Osteoblast (primary cell): ENCODE results near the gene PEX6. TPM values are rescaled to one million over a fixed set of nuclear protein-coding genes. Genes with fewer than 3 reads are reported as not detected.
"Not testable (repeated sequence)": the region's sequence is repeated elsewhere in the genome, so short reads cannot be mapped to it uniquely, and the experiment has no call there.

Experiments used
- DNase-seq: peaks from one replicate; pipeline ENCODE4 v3.0.0; 2011; ENCODE audit warnings: low spot score, mixed read lengths; ENCODE audit not compliant: insufficient read length; ENCODE audit errors: missing footprints
- H2AFZ ChIP-seq: 2 replicates; pipeline ENCODE4 v1.6.0; 2011; ENCODE audit warnings: mild to moderate bottlenecking, low read length
- H3K27ac ChIP-seq: 2 replicates; pipeline ENCODE4 v1.5.1; 2011; ENCODE audit warnings: mild to moderate bottlenecking, low read depth, low read length, moderate library complexity
- H3K27me3 ChIP-seq: 2 replicates; pipeline ENCODE4 v1.6.0; 2012; ENCODE audit warnings: mild to moderate bottlenecking, control low read depth, inconsistent platforms, low read length, moderate library complexity; ENCODE audit not compliant: insufficient read depth
- H3K36me3 ChIP-seq: 2 replicates; pipeline ENCODE4 v1.5.1; 2011; ENCODE audit warnings: mild to moderate bottlenecking, low read length, control low read depth, moderate library complexity; ENCODE audit not compliant: insufficient read depth
- H3K4me1 ChIP-seq: 2 replicates; pipeline ENCODE4 v1.5.1; 2011; ENCODE audit warnings: mild to moderate bottlenecking, low read length, control low read depth, moderate library complexity; ENCODE audit not compliant: insufficient read depth
- H3K4me2 ChIP-seq: 2 replicates; pipeline ENCODE4 v1.6.0; 2011; ENCODE audit warnings: mild to moderate bottlenecking, low read length; ENCODE audit not compliant: insufficient read depth
- H3K4me3 ChIP-seq: fragments of 200-600 bp; sonication (generic); 3 replicates; pipeline ENCODE4 v1.5.1; 2012; ENCODE audit warnings: mild to moderate bottlenecking, low read length, inconsistent platforms; ENCODE audit not compliant: insufficient read depth
- H3K79me2 ChIP-seq: 2 replicates; pipeline ENCODE4 v1.6.0; 2012; ENCODE audit warnings: mild to moderate bottlenecking, low read length, control low read depth, inconsistent platforms; ENCODE audit not compliant: insufficient read depth
- H3K9me3 ChIP-seq: 2 replicates; pipeline ENCODE4 v1.5.1; 2011; ENCODE audit warnings: low read depth, low read length, control low read depth
- H4K20me1 ChIP-seq: 2 replicates; pipeline ENCODE4 v1.6.0; 2012; ENCODE audit warnings: mild to moderate bottlenecking, low read length, control low read depth; ENCODE audit not compliant: insufficient read depth
- CTCF ChIP-seq: IDR thresholded peaks from 2 replicates; pipeline ENCODE4 v1.5.1; 2011; ENCODE audit warnings: mild to moderate bottlenecking, low read depth, low read length, moderate library complexity; ENCODE audit errors: extremely low read depth
- total RNA-seq: library from RNA; depleted of rRNA; stranded (reverse); fragments of >200 nt; gene quantifications from 2 replicates; pipeline ENCODE4 v1.2.3, GENCODE V29; 2012

PEX6 gene
- total RNA-seq, 1 donor, result 23.5 TPM

GRCh38 chr6:42942444-42942843 lies 36.5 kb downstream of the PEX6 start:
- no peaks in the 10 kb centered on the region for H3K79me2 ChIP-seq
- H3K36me3 ChIP-seq, result peaks cover 11% of the 10 kb centered on the region
- H3K9me3 ChIP-seq, result no peaks in the 10 kb centered on the region
- no peak overlapping the region for H3K4me2 ChIP-seq
- no peaks in the 10 kb centered on the region for H3K4me1 ChIP-seq
- DNase-seq, result no peak
- H3K27me3 ChIP-seq, result no peaks in the 10 kb centered on the region
- H4K20me1 ChIP-seq, result peaks cover 3% of the 10 kb centered on the region
- no peak overlapping the region for H3K4me3 ChIP-seq
- no peak for TF ChIP-seq CTCF
- no peak overlapping the region for H2AFZ ChIP-seq
- no peak overlapping the region for H3K27ac ChIP-seq

GRCh38 chr6:42941356-42941755 lies 37.6 kb downstream of the PEX6 start:
- not testable (repeated sequence) for H3K9me3 ChIP-seq, H3K27ac ChIP-seq, H3K4me2 ChIP-seq, H3K4me1 ChIP-seq, DNase-seq, H4K20me1 ChIP-seq, H3K79me2 ChIP-seq, H3K4me3 ChIP-seq, H3K27me3 ChIP-seq, H2AFZ ChIP-seq
- H3K36me3 ChIP-seq, result peaks cover 11% of the 10 kb centered on the region

- no peaks in the 10 kb centered on the region for H3K9me3 ChIP-seq
- TF ChIP-seq CTCF, result no peak
Observed at GRCh38 chr6:42940493-42941045, 38.4 kb downstream of the PEX6 start.

GRCh38 chr6:42939810-42940167 lies 39.2 kb downstream of the PEX6 start:
- Histone ChIP-seq H3K9me3 (no peaks in the 10 kb centered on the region), H4K20me1 (peaks cover 3% of the 10 kb centered on the region), H3K27me3 (no peaks in the 10 kb centered on the region), H3K4me2 (no peak overlapping the region), H3K79me2 (peaks cover 5% of the 10 kb centered on the region), H3K4me1 (no peaks in the 10 kb centered on the region), H3K27ac (no peak overlapping the region), H3K4me3 (no peak overlapping the region), H2AFZ (no peak overlapping the region), H3K36me3 (peaks cover 21% of the 10 kb centered on the region)
- no peak for TF ChIP-seq CTCF
- peak; percentile 3 for DNase-seq

More at GRCh38 chr6:42940493-42941045, 38.4 kb downstream of the PEX6 start:
- Histone ChIP-seq H3K4me1 (no peaks in the 10 kb centered on the region), H4K20me1 (peaks cover 3% of the 10 kb centered on the region), H3K4me2 (no peak overlapping the region), H3K4me3 (no peak overlapping the region), H3K36me3 (peaks cover 17% of the 10 kb centered on the region), H2AFZ (no peak overlapping the region), H3K79me2 (peaks cover under 1% of the 10 kb centered on the region), H3K27ac (no peak overlapping the region), H3K27me3 (no peaks in the 10 kb centered on the region)
- DNase-seq, result peak; percentile 9
